Stimulated activated CD4-positive, alpha-beta T cell treated with anti-CD3 and anti-CD28 coated beads, Interleukin-4, amount 100 ng/mL, for 24 hours (primary cell): ENCODE results near the gene GLYR1.

Experiments used
- DNase-seq: peaks from one replicate; pipeline ENCODE4 v3.0.0-alpha.2; 2020

The GLYR1 gene

DNA sequence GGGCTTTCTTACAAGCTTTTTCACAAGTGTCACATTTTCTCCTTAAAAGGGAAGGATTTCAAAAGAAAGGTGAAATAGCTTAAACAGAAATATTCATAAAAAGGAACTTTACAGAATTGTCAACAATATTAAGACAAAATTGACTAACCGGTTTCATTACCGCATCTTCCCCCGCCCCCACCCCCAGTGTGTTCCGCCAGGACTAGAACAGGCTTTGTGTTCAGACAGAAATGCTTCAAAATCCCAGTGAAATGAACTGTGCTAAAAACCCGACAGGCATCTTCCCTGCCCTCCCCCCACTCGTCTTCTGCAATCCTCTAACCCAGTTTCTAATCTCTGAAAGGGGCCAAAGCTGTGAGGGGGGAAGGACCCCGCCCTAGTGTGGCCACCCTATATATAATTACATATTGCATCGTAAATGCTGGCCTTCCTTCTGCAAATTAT, 43.7 kb downstream of the GLYR1 start:
- no peak for DNase-seq

DNA sequence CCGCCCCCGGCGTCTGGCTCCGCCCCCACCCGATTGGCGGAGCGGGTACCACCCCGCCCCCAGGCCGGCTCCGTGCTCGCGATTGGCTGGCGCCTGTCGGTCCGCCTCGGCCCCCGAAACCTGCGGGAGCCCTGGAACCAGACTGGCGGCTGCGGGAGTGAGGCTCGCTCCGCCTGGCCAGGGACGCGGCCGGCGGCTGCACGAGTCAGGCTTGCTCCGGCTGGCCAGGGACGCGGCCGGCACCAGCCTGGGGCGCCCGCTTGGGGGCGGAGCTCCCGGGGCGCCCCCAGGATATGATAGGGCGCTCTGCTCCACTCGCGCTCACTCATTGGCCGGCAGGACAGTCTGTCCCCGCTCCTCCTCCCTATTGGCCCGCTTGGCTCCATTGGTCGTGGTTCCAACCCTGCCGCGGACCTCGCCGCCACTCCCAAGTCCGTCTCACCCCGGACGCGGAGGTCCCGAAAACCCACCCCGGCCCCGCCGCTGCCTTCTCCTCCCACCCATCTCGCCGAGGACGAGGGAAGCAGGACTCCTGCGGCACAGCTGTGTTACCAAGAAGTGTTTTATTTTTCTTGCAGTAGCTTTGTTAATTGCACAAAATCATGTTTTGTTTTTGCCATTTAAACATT, 44.3 kb downstream of the GLYR1 start:
- DNase-seq = peak; percentile 88

DNA sequence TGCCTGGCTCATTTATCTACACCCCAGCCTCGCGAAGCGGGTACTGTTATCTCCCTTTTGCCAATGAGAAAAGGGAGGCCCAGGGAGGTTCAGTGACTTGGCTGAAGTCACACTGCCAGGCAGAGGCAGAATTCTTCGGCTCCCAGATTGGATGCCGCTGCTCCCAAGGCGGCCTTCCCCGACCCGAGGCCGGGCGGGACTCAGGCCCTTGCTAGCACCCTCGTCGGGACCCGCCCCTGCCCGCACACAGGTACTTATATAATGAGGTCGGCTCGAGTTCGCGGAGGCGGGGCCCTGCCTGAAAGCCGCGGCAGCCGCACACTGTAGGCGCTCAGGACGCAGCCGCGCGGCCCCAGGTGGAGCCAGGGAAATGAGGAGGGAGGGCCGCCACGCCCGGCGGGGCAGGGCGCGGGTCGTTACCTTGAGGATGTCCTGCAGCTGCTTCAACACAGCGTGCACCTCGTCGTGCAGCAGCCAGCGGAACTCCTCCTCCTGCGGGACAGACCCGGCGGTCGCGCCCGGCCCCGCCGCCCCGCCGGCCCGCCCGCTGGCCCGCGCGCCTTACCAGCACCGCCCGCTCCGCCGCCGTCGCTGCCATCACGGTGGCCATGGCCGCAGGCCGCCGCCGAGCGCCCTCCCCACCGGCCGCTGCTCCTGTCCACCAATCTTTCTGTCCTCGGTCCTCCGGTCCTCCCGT, 45.0 kb downstream of the GLYR1 start, which contains the start of gene ROGDI:
TSS of gene ROGDI (minus strand) at position 672 of the 697 bp plus-strand sequence. CDS start at position 610, 62 bp downstream.
- DNase-seq = peak; percentile 75

DNA sequence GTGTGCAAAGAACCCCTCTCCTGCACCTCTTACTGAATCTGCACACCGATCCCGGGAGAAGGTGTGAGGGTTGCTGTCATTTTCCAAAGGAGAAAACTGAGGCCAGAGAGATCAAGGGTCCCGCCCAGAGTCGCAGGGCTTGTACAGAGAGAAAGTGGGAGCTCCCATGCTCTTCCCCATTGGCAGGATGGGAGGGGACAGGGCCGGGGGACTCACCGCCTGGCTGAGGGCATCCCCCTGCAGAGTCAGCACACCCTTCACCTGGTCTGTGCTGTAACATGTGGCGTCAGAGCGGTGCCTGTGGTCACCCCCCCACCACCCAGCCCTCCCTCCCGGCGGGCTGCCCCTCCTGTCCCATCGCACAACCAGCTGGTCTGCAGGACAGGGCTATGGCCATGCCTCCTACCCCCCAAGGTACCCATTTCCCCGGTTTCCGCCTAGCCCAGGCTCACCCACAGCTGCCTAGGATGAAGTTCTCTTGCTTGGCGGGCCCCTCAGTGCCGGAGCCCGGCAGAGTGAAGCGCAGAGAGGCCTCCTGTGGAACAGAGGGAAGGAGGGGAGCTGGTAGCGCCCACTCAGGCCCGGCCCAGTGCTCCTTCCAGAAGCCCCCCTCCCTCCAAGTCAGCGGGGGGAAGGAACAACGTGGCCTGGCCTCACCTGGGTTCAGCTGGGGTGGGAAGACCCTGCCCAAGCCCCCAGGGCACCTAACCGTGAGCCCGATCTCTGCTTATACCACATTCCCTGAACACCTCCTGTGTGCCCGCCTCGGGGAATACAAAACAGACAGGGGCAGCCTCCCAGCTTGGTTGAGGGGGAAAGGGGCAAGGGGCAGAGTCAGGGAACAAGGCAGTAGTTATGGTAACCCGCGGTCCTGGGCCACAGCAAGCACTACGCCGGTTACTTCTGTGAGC, 45.8 kb downstream of the GLYR1 start:
- no peak for DNase-seq

DNA sequence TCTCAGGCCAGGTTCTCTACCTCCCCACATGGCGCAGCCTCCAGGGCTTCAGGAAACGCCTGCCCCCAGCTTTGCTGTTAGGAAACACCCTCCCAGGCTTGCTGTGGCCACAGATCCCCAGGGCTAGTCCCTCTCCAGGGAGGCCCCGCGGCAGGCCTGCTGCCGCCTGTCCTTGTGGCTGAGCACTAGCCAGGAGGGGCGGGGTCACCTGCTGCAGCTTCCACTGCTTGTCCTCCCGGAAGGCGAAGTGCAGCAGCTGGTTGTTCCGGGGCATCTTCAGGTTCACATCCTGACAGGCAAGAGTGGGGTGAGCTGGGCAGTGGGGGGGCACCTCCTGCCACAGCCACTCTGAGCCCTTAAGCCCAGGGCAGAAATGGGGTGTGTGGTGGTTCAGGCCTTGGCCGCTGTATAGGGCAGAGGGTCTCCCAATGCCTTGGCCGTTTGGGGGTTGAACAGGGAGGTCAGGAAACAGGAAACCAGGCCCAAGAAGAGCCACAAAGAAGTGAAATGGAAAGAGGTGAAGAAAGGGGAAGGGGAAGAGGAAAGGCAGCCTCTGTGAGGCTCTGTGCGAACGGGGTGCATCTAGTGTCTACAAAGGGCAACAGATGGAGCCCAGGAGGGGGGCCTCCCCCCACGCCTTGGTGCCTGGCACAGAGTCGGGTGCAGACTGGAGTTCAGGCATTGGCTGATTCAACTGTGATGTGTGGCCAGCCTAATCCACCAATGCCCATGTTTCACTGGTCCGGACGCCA, 46.6 kb downstream of the GLYR1 start:
- DNase-seq = no peak

DNA sequence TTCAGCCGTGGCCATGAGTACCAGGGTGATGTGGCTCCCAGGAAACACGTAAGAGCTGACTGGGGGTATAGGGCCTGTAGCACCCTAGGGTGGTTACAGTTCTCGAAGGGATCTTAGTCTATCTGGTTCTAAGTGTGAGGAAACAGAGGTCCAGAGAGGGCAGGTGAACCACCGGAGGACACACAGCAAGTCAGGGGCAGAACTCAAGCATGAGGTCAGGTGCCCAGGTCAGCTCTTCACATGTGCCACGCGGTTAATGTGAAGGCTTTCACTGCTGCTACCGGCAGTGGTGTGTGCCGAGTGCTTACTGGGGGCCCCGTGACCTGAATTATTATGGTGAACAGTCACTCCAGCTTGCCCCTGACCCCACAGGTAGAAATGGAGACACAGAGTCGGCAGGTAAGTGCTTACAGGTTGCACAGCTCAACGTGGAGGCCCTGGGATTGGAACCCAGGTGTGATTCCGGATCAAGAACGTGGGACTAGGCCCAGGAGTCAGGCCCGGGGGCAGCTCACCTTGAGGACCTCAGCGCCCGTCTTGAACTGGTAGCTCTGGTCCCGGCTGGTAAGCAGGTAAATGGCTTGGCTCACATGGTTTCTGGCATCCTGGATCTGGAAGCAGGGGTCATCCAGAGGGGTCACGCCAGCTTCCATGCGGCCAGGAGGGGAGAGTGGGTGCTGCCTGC, 47.8 kb downstream of the GLYR1 start:
- no peak for DNase-seq

DNA sequence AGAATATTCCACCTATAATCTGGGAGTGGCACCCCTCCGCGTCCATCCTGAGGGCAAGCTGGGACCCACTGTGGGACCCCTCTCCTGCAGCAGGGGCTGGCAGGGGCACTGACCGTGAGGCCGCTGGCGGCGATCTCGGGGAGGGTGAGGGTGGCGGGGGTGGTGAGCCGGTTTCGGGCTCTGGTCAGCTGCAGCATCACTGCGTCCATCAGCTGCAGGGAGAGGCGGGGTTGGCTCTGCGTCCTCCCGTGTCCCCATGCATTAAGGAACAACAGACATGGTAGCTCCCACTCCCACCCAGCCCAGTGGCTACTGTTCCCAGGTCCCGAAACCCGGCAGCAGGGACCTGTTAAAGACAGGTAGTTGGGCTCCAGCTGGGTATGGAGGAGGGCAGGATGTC, 48.6 kb downstream of the GLYR1 start:
- no peak for DNase-seq

DNA sequence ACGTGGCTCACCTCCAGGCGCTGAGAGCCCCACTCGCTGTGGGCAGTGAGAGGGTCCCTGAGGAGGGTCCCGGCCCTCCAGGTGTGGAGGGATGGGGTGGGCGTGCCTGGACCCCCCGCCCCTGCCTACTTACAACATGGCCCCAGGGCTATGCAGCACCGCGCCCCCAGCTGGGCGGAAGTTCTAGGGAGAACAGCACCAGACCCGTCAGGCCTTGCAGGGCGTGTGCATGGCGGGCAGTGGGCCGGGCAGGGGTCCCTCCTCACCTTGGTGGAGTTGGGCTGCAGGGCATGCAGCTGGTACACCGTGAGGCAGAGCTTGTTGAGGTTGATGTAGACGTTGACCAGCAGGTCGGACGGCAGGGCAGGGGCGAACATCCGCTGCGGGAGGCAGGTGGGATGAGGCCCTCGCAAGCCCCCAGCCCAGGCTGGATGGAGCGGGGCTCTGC, 49.3 kb downstream of the GLYR1 start:
- DNase-seq = no peak

DNA sequence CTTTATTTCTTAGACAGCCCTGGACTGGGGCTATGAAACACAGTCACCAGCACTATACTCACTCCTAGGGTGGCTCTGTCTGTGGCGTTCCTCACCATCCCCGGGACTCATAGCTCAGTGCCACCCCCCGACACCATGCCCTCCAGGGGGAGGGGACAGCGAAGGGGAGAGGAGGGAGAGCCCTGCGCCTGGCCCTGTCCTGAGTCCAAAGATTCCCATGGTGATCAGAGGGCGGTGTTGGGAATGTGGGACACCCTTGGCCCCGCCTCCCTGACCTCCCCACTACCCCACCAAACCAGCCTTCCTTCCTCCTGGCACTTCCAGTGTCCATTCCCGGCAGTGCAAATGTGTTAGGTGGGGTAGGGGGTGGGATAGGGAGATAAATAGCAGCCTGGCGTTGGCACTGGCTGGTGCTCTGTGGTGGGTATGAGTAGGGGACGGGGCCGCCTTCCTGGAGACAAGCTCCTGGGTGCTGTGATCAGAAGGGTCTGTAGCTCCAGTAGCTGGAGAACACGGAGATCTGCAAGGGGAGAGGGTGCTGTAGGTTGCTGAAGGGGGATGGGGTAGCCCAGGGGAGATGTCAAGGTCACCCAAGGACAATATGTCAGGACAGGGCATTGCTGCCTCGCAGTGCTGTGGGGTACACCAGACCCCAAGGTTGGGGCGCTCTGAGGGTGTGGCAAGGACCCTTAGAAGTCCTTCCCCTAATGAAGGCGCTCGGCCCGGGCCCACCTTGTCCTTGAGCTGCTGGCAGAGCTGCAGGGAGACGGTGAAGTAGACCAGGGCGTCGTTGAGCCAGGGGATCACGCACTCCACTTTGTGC, 49.9 kb downstream of the GLYR1 start:
- DNase-seq = no peak

DNA sequence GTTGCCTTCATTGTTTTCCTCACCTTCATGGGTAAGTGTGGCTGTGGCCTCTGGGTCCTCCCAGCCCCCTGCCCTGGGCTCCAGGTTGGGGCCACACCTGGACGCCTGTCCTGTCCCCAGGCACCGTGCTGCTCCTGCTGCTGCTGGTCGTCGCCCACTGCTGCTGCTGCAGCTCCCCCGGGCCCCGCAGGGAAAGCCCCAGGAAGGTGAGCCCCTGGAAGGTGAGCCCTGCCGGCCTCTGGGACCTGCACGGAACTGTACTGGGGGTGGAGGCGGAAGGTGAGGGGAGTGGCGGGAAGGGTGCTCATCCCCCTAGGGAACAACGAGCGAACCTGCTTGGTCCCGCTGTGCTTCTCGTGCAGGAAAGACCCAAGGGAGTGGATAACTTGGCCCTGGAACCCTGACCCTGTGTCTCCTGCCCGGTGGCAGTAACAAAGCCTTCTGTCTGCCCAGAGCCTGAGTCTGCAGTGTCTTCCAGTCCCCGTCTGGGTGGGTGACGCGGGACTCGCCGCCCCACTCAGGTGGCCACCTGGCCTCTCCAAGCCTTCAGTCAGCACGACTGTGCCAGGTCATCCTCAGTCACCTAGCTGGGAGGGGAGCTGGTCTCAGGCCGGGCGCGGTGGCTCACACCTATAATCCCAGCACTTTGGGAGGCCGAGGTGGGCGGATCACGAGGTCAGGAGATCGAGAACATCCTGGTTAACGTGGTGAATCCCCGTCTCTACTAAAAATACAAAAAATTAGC, 51.1 kb downstream of the GLYR1 start:
- DNase-seq = no peak

DNA sequence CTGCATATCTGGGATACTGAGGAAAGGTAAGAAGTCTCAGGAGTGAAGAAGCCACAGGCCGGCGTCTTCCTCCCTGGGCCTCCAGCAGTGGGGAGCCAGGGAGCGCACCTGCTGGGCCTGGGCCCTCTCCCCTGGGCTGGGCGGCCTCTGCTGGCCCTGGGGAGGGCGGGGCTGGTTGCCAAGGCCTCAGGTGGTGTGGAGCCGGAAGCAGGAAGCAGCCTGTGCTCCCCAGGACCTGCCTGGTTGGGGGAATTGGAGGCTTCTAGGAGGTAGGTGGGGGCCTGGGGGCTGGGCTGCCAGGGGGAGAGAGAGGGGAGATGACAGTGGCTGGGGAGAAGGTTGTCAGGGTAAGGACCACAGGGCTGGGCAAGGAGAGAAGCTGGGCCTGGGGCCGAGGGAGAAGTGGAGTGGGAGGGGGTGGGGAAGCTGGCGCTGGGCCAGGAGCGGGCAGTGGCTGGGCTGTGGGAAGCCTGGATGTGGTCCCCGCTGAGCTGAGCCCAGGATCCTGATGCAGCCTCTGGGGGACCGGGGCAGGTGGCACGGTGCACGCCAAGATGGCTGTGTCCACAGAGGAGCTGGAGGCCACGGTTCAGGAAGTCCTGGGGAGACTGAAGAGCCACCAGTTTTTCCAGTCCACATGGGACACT, 51.8 kb downstream of the GLYR1 start, which contains the start of gene SMIM22:
TSS of gene SMIM22 (plus strand) at position 189 of the 647 bp plus-strand sequence. CDS start at position 555, 366 bp downstream.
- DNase-seq = no peak

DNA sequence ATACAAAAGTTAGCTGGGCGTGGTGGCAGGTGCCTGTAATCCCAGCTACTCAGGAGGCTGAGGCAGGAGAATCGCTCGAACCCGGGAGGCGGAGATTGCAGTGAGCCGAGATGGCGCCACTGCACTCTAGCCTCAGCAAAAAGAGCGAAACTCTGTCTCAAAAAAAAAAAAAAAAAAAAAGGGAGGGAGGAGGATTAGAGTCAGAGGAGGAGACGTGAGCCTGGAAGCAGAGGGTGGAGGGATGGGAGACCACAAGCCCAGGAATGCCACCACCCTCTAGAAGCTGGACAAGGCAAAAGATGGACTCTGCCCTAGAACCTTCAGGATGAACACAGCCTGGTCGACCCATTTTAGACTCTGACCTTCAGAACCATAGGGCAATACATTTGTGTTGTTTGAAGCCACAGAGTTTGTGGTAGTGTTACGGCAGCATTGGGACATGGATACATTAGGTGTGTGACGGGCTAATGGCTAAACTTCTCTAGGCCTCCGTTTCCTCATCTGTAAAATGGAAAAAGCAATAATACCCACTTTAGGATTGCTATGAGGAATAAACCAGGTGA, 54.1 kb downstream of the GLYR1 start:
- DNase-seq = no peak

DNA sequence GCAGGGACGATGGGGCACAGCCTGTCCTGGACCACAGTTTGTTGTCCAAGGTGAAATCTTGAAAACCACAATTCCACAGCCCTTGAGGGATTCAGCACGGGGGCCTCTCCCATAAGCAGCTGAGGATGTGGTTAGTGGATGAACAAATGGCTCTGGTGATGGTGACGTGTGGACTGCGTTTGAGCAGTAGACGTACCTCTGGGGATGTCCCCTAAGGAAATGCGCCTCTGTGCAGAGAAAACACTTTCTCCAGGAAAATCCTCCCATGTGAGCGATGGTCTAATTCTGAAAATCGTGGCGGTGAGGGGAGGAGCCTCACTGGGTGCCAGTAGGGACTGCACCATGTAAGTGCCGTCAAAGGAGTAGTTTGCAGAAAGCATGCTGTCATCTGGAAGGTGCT, 56.2 kb downstream of the GLYR1 start:
- no peak for DNase-seq

DNA sequence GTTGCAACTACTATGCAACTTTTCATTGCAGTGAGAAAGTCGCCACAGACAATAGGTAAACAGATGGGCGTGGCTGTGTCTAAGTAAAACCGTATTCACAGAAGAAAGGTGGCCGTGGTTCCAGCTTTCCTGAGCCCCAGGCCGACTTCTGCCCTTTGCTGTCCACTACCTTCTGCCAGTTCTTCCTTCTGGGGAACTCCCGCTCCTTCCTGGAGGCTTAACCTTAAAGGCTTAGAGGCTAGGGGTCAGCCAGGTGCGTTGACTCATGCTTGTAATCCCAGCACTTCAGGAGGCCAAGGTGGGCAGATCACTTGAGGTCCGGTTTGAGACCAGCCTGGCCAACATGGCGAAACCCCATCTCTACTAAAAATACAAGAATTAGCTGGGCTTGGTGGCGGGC, 56.8 kb downstream of the GLYR1 start:
- no peak for DNase-seq

DNA sequence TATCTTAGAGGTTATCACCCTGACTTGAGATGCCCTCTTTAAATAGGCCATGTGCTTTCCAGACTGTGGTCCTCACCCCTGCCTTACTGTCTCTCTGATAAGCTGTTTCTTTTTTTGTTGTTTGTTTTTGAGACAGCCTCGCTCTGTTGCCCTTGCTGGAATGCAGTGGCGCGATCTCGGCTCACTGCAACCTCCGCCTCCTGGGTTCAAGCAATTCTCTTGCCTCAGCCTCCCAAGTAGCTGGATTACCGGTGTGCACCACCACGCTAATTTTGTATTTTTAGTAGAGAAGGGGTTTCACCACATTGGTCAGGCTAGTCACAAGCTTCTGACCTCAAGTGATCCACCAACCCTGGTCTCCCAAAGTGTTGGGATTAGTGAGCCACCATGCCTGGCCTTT, 58.2 kb downstream of the GLYR1 start:
- no peak for DNase-seq

DNA sequence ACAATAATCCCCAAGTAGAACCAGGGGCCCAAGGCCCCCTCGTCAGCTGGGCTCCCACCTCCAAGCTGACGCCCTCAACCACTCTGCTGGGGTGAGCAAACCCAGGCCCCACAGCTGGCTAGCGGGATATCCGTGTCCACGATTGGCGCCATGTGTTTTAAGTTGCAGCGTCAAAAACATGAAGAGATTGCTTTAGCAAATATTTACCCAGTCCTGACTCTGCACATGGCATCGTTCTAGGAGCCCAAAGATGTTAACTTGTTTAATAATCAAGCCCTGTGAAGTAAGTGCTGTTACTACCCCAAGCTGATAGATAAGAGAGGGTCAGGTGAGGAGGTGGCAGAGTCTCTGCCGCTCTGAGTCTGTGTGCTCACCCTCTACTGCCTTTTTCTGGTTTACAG, 58.6 kb downstream of the GLYR1 start:
- no peak for DNase-seq

DNA sequence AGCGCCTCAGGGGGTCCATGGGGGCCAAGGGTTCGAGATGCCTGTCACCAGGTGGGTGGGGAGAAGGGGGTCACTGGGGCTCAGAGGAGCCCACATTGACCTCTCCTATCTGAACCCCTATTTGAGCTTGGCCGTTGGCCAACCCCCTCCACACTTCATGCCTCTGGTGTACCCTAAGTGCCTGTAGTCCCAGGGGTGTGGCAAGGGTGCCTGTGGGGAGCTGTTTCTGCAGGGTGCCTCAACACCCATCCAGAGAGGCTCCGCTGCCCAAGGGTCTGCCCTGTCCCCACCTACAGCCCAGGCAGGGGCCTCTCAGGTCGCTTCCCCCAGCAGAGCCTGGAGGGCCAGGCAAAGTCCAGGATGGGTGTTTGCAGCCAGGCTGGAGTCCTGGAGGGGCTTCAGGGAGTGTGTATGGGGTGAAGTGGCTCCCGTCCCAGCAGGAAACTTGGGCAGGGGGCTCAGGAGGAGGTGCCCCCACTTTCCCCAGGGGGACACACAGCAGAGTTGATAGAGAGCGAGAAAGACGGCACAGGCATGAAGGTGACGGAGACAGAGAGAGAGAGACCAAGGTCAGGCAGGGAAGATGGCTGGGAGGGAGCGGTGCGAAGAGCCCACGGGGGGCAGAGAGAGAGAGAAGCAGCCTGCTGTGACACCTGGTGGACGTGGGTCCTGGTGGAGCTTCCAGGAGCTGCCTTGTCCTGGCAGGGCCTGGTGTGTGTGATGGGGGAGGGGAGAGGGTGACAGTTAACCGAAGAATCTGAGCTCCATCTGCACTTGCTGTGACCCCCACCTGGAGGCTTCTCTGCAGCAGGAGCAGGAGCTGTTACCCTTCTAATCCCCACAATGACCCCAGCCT, 59.2 kb downstream of the GLYR1 start, which contains the start of gene SEPTIN12:
TSS of gene SEPTIN12 (minus strand) at position 719 of the 856 bp plus-strand sequence. CDS start at position 19, 700 bp downstream.
- no peak for DNase-seq

DNA sequence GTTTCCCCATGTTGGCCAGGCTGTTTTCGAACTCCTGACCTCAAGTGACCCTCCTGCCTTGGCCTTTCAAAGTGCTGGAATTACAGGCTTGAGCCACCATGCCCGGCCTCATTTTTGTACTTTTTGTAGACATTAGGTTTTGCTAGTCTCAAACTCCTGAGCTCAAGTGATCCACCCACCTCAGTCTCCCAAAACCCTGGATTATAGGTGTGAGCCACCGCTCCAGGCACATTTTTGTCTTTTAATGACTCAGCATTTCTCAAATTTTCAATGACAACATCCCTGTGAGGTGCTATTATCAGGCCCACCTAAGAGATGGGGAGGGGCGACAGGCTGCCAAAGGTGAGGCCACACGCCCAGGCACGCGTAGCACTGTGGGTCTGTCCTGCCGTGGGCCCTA, 60.0 kb downstream of the GLYR1 start:
- no peak for DNase-seq
